NCI-H1694 treated with DMSO at 0.1 percent for 48 hours (cell line): ENCODE measurements around the gene GAD2.

Source experiments
- DNase-seq: peaks from one replicate; lab custom pipeline; 2025; lab: John Stamatoyannopoulos, UW

GAD2 gene

DNA sequence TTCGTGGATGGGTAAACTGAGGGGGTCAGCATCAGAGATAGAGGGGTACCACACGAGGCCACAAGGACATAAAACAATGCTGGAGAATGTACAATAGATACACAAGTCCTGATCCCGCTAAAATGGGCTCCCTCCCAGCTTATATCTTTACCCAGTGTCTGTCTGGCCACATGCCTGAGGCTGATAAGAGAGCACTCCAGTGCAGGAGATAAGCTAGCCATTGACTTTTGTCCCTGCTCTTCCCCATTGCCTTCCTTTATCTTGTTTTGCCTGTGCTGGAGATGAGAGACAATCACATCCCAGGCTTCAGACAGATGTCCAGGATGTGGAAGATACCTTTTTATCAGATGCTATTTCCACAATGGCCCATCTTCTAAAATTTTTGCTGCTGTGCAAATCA is 6.0 kb downstream of the GAD2 start:
- no peak for DNase-seq

DNA sequence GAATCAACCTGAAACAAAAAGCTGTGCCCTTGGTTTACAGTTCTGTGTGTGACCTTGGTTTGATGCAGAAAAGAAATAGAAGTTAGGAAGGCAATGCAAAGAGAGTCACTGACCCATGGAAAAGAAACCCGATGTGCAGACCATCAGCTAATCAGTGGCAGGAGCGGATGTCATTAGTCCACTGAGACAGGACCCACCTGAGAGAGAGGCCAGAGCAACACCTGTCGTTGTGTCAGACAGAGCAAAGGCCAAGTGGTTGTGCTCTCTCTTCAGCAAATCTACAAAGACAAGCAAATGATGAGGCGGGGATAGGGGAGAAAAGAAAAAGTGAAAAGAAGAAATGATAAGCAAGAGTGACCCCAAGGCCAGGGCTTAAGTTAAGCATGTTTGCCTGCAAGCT is 8.7 kb downstream of the GAD2 start:
- no peak for DNase-seq

DNA sequence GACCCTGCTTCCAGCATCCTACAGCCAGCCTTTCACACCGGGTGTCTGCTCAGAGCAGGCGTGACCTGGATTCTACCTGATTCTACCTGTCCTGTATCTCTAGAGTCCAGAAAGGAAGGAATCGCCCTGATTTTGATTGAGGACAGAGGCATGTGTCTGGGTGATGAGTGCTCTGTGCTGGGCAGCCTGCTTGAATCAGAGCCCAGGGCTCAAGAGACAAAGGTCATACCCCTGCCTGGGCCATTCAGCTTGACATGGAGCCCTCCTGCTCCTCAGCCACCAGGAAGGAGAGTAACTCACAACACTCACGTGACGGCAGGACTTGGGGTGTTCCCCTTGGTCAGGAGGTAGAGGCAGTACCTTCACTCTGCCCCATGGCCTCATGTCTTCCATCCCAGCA is 11.2 kb downstream of the GAD2 start:
- DNase-seq = no peak

DNA sequence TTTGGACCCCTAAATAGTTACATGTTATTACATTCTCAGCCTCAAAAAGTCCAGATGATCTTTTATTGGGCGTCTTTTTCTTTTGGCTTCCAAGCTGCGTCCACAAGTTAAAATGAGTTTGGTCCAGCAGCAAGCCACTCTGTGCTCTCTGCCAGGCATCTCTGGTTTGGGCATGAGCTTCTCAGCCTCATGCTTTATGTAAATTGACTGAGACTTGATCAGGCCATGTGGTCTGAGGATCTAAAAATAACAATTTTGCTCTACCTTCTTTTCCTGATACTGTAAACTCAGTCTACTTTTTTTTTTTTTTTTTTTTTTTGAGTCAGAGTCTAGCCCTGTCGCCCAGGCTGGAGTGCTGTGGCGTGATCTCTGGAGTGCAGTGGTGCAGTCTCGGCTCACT is 15.6 kb downstream of the GAD2 start:
- no peak for DNase-seq

DNA sequence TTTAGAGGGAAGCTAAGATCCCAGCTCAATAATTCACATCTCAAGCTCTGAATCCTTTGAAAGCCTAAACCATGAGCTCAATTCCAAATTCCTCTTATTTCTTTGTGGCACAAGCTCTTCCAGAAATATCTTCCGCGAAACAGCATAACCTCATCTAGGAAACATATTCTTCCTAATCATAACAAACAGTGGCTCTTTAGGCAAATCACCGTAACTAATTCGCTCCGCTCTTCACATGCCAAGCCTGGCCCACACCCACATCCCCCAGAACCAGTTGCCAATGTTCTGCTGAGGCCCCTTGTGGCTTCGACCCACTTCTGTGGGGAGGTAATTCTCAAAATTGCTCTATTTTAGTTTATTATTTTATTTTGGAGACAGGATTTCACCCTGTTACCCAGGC is 19.2 kb downstream of the GAD2 start:
- DNase-seq = no peak

DNA sequence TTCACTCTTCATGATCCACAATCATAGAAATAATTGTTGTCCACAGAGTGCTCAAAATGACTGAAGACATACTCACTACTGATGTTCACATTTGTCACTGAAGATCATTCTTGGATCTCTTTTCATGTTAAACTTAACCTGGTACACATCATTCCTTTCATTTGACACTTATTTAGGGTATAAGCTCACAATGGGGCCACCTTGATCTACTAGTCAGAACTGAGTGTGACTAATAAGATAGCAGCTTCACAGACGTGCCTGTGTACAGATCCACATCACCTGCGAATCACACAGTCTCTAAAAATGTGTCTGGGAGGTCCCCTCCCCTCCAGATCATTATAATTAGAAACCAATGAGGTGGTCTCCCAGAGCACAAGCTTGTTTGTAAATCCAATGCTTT is 21.8 kb downstream of the GAD2 start:
- no peak for DNase-seq

DNA sequence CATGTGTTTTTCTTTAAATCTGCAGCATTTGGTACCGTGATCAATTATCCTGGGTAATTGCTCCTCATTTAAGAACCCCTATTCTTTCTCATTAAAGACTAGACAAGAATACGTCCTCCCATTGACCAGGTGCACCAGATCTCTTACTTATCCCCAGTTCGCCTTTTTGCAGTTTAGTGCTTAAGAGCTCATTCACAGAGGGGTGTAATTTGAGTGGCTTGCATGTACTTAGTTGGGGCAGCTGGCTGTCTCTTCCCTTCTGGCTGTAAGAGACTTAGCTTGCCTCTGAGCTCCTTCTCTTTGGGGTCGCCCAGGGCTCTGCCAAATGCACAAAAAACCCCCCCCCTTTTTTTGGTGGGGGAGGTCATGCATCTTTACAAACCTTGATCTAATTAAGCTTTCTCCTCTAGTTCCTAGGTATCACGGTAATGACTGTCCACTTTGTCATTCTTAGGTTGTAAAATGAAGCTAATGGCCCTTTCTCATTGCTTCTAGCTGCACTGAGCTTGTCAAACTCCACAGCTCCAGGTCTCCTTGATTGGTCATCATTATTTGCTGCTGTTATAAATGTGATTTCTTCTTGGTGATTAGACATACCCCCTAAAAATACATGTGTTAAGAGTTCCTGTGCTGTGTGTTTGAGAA is 26.3 kb downstream of the GAD2 start:
- DNase-seq = no peak

DNA sequence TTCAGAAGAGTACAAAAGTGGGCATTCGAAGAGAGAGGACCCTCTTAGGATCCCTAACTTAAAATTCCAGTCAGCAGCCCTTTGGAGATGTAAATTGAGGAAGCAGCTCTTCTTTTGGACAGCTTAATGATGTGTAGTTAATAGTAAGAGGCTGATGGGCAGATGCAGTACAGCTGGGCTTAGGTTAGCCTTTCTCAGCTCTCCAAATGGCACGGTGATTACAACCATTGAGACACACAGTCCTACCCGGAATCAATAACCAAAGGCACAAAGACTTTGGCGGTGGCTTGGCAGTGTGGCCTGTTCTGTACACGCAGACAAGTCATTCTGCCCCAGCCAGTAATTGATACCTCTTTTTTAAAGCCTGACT is 26.8 kb downstream of the GAD2 start:
- DNase-seq = no peak

DNA sequence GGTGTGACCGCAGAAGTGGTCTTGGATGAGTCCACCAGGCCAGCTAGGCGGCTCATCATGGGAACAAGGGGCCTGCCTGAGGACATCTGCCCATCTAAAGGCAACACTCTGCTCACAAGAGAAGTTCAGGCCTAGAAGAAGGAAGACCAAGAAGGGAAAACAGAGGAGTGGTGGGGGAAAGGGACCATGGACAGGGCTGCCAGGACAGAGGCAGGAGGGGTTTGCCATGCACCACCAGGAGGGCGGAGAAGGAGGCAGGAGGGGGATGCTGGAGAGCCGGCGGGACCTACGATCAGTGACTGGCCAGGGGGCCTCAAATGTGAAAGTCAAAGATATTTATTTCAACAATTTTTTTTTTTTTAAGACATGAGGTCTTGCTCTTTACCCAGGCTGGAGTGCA is 33.1 kb downstream of the GAD2 start:
- no peak for DNase-seq

DNA sequence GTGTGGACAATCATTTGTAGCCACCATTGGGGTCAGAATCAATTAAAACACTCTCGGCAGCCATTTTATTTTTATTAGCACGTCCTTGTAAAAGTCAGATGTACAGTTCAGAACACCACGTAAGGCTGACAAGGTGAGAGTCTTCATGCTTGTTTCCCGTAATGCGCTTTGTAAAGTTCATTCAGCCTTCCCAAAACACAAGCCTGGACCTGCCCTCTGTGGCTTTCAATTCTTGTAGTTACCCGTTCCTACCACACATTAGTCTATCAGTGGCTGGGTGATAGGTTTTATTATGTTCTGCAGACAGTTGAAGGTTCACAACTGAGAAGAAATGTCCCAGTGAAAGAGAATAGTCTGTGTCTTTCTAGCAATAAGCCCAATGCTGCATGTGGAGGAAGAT is 35.4 kb downstream of the GAD2 start:
- no peak for DNase-seq

DNA sequence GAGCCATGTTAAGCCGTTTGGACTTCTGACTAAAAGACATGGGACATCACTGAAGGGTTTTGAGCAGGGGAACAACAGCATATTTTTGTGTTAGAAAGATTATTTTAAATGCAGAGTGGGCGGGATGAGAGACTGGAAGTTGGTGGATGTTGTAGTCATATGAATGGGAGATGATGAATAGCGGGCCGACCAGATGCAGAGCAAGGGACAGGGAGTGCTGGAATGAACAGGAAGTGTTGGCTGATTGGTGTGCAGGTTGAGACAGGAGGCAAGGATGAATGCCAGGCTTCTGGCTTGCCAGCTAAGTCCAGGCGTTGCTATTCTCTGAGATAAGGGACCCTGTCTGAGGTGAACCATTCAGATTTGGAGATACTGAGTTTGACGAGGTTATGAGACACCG is 38.0 kb downstream of the GAD2 start:
- no peak for DNase-seq

DNA sequence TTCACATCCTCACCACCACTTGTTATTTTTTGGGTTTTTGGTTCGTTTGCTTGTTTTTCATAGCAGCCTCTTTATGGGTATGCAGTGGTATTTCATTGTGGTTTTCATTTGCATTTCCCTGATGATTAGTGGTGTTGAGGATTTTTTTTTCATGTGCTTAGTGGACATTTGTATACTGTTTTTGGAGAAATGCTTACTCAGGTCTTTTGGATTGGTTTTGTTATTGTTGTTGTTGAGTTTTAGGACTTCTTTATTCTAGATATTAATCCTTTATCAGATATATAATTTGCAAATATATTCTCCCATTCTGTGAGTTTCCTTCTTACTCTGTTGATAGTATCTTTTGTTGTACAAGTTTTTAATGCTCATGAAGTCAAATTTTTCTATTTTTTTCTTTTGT is 42.8 kb downstream of the GAD2 start:
- DNase-seq = no peak

DNA sequence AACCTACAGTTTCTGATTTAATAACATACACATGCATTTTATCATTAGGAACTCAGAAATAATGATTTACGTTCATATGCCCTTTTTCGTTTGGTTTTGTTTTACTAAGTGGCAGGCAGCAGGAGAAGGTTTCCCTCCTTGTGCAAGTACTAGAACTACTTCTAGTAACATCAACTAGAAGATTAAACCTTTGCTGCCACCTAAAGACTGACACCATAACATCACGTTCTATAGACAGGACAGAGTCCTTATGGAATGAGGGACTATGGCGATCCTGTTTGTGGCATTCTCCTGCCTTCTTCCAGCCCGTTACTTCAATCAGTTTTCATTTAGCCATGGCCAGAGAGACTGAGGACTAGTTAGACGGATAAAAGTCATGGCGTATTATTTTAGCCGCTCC is 53.2 kb downstream of the GAD2 start:
- no peak for DNase-seq

DNA sequence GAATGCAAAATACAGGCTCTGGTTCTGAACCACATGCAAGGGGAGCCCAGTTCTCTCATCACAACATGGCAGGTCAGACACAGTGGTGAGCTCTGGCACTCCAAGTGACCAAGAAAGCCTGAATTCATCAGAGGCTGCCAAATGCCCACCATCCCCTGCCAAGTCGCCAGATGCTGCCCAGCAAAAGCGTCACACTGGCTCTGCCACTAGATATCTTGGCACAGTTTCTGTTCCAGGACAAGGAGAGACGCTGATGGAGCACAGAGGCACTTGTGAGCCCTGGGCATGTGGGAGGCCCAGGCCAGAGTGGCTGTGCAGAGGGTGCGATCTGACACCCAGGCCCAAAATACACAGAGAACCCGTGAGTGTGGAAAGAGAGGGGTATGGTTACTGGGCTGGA is 57.8 kb downstream of the GAD2 start:
- no peak for DNase-seq

DNA sequence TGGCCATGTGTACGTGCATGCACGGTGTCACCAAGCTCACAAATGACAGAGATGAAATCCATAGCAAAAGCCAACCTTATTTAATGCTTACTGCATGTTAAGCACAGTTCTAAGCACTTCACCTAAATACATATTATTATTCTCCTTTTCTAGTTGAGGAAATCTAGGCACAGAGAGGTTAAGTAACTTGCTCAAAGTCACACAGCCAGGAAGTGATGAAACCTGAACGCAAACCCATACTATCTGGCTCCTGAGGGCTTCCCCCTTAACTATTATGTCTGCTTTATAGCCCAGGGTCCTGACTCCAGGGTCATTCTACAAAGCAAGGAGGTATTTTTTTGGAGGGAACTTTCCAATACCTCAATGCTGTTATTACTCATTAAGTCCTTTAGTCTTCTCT is 61.7 kb downstream of the GAD2 start:
- no peak for DNase-seq

DNA sequence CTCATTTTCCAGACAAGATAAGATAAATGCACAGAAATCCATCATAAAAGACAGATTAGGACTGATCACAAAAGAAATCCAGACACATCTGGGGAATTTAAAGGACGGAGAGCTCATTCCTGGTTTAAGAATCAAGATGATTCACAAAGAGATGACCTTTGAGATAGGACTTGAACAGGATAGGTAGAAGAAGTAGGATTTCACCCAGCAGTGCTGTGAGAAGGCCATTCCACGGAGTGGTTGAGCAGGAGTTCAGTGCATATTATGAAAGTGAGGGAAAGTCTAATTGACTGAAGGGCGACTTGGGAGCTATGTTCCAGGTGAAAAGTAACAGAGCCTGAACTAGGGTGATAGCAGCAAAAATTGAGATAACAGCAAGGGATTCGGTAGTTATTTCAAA is 73.7 kb downstream of the GAD2 start:
- DNase-seq = no peak

DNA sequence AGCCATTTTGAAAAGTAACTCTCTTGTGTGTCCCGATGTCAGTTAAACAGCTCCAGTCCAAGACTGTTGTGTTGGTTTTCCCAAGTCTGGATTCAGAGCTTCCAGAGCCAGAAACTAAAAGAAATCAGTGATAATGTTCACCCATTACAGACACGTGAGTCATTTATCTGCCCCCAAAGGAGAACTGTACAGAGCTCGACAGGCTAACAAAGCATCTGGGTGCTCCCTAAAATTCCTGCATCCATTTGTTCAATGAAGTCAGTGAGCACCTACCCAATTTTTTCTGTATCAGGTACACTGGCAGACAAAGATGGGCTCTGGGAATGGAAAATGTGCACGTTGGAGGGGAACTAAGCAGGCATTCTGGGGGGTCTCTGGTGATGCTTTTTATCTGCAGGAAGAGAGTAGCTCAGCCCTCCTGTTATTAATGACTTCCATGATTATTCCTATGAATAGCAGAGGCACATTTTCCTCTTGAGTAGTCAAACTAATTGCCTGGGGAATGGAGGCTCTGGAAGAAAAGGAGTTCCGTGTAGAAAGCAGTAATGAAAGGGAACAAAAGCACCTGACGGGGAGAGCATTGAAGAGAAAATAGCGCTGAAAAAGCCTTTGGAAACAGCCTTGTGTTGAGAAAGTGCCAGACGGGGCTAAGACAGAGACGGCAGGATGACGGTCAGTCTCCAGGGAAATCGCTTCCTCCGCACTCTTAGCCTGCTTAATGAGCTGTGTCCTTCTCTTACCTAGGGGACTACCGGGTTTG is 75.3 kb downstream of the GAD2 start:
- DNase-seq = no peak

DNA sequence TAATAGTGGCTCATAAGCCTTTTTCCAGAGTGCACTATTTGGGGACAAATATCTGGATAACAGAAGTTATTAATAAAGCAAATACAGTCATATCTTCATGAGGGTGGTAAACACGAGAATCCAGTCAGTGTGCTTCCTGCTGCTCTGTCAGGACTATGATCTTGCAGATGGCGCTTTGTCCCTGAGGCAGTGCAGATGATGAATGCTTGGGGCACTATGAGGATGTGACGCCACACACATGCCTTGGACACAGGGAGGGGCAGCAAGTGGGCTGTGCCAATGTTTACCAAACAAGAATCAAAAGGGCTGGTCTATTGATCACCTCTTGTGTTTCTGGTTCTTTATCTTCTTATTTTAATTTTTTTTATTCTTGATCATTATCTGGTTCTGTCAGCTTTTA is 79.8 kb downstream of the GAD2 start:
- DNase-seq = no peak

DNA sequence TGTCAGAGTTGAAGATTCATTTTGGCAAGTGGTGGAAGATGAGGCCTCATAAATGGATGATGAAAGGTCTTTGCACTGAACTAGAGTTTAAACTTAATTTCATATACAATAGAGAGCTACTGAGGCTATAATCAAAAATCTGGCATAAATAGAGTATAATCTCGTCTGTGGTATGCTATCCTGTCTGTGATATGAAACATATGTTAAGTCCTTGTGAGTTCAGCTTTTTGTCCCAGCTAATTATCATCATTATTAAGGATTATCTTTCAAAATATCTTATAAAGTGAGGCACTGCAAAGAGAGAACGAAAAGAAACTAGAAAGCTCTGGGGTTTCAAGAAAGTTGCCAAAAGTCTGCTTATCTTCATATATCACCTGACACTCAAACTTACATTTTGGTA is 83.4 kb downstream of the GAD2 start:
- no peak for DNase-seq

DNA sequence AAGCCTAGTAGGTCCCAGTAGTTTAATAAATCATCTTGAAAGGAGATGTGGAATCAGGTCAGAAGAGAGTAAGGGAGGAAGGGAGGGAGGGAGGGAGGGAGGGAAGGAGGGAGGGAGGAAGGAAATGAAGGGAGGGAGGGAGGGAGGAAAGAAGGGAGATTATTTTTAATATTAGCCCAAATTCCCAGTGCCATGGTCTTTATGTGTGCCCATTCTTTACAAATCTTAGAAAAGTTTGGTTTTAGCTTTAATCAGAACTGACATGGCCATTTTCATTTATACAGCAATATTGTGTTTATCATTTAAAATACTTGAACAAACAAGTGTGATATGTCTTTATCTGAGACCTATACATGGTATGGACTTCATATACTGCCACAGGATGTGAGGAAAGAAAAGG is 86.8 kb downstream of the GAD2 start:
- DNase-seq = no peak

DNA sequence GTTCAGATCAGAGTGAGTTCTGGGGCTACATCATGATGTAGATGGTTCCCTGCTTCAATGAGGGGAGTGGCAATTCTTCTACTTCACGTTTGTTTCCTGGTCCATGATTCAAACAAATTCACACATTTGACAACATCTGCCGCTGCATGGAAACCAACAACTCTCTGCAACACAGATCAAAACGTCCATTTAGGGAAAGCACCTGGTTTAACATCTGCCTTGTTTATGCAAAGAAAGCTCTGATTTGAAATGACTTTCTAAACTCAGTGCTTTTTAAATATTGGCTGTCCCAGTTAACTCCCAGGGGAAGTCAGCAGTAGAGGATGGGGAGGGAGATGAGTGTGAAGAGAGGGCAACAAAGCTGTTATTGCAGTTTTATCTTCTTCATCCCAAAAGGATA is 93.8 kb downstream of the GAD2 start:
- DNase-seq = no peak

DNA sequence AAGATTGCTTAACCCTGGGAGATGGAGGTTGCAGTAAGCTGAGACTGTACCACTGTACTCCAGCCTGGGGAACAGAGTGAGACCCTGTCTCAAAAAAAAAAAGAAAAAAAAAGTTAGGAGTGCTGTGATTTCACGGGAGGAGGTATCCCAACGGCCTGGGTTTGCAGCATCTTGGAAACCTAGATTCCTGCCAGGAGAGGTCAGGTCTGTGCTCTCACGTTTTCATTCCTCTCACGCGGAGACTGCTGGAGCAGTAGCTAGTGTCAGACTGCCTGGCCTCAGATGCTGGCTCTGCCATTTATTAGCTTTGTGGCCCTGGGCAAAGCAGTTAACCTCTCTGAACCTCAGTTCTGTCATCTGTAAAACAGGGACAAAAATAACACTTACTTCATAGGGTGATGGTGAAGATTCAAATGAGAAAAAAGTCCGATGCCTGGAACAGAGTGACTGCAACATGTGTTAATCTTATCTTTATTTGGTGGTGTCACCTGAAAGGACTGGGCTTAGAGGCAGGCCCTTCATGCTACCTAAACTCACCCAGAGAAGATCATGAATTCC is 94.9 kb downstream of the GAD2 start:
- no peak for DNase-seq

DNA sequence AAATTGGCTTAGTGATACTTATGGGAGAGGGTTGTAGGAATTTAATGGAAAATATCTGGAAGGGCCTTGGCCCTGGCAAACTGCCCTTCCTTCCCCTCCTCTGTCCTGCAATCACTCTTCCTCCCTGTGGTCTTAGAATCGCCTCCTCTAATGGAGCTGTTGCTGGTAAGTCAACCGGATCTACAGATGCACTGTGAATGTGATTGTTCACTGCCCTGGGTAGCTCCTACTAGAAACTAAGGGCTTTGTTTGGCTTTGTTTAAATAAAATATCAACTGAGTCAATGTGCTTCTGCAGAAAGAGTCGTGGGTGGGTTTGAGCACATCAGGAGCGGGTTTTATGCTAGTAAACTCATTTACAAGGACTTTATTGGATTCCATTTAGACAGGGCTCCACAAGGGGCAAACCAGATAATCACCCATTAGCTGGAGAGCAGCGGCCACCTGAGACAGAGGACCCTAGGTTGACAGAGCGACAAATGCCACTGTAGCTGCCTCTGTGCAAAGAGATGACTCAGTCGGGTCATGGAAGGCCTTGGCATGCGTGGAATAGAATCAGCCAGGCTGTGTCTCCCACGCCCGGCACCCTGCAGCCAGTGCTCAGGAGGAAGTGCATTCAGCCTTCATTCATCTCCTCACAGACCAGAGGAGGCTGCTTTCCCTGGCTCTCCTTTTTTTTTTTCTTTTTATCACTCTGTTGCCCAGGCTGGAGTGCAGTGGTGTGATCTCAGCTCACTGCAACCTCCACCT is 97.9 kb downstream of the GAD2 start:
- no peak for DNase-seq
